GM12878 (cell line): ENCODE measurements around the gene NFE2L3. TPM values are rescaled to one million over a fixed set of nuclear protein-coding genes. Genes with fewer than 3 reads are reported as not detected.

Source experiments
- ATAC-seq: fragments of 200-7000 bp; cut with Tn5 transposase; 3 replicates; pipeline ENCODE4 v1.9.1; 2020; ENCODE audit warnings: mild to moderate bottlenecking, moderate library complexity
- BruUV-seq: library from RNA; stranded (reverse); fragments of 400-500 nt; replicated peaks from 2 replicates; lab custom pipeline; 2021; lab: Mats Ljungman, UMichigan
- CTCF ChIA-PET: fragments of 300-600 bp; sonication (Branson Sonifier 250); formaldehyde crosslinking; extraction: SDS; loops from one replicate; lab custom pipeline; 2021; ENCODE audit warnings: inconsistent platforms; lab: Yijun Ruan, JAX
- POLR2A ChIA-PET: fragments of 350-600 bp; formaldehyde crosslinking; extraction: SDS; loops from one replicate; lab custom pipeline; 2021; ENCODE audit warnings: inconsistent platforms; lab: Charles Lee
- RAD21 ChIA-PET: fragments of 300-600 bp; sonication (Branson Sonifier 250); formaldehyde crosslinking; loops from one replicate; lab custom pipeline; 2023; ENCODE audit warnings: antibody characterized with exemption; ENCODE audit not compliant: unreplicated experiment; lab: Charles Lee
- SMC1A ChIA-PET: fragments of 300-600 bp; sonication (Branson Sonifier 250); formaldehyde crosslinking; loops from one replicate; lab custom pipeline; 2023; ENCODE audit not compliant: unreplicated experiment, uncharacterized antibody; lab: Charles Lee
- DNase-seq: peaks from one replicate; pipeline ENCODE4 v3.0.0-alpha.2; 2011; ENCODE audit warnings: low read depth, low spot score
- FAIRE-seq: peaks from 3 replicates; lab custom pipeline; 2011; peaks lifted over from hg19 to GRCh38; lab: Jason Lieb, UNC
- H2AFZ ChIP-seq: 2 replicates; pipeline ENCODE4 v1.6.0; 2011; ENCODE audit warnings: low read depth, low read length, control low read depth; ENCODE audit not compliant: control insufficient read depth
- H3K27ac ChIP-seq: 2 replicates; pipeline ENCODE4 v1.5.1; 2011; ENCODE audit warnings: control low read depth; ENCODE audit not compliant: control insufficient read depth, insufficient read depth
- H3K27me3 ChIP-seq, 2 experiments: replicated peaks in 1 of 2; 2 replicates each; pipeline versions ENCODE4 v1.6.0 to v1.6.1; 2011; ENCODE audit warnings: low read length in 1 of 2; ENCODE audit not compliant: control insufficient read depth in 2 of 2, insufficient read depth in 2 of 2
- H3K36me3 ChIP-seq, 2 experiments: 2 replicates each; pipeline ENCODE4 v1.5.1; 2011; ENCODE audit warnings: low read length in 1 of 2; ENCODE audit not compliant: control insufficient read depth in 2 of 2, insufficient read depth in 2 of 2
- H3K4me1 ChIP-seq: 2 replicates; pipeline ENCODE4 v1.6.1; 2011; ENCODE audit warnings: mild to moderate bottlenecking, low read length, moderate library complexity, mixed read lengths; ENCODE audit not compliant: control insufficient read depth, insufficient read depth
- H3K4me2 ChIP-seq: 2 replicates; pipeline ENCODE4 v1.6.0; 2011; ENCODE audit warnings: control low read depth; ENCODE audit not compliant: control insufficient read depth, insufficient read depth
- H3K4me3 ChIP-seq: fragments of 200-600 bp; sonication (generic); 2 replicates; pipeline ENCODE4 v1.5.1; 2016
- H3K79me2 ChIP-seq: 2 replicates; pipeline ENCODE4 v1.6.0; 2011; ENCODE audit warnings: low read length; ENCODE audit not compliant: control insufficient read depth, insufficient read depth
- H3K9ac ChIP-seq: 2 replicates; pipeline ENCODE4 v1.8.0; 2011; ENCODE audit warnings: low read length, control low read depth, mixed read lengths; ENCODE audit not compliant: control insufficient read depth, insufficient read depth
- H3K9me3 ChIP-seq: replicated peaks from 3 replicates; pipeline ENCODE4 v1.5.1; 2011; ENCODE audit warnings: mild to moderate bottlenecking, low read length; ENCODE audit not compliant: control insufficient read depth, insufficient read depth
- H4K20me1 ChIP-seq: 2 replicates; pipeline ENCODE4 v1.6.0; 2011; ENCODE audit not compliant: control insufficient read depth, insufficient read depth
- BRCA1 ChIP-seq: IDR thresholded peaks from 2 replicates; pipeline ENCODE4 v1.6.1; 2011; ENCODE audit warnings: low read depth, low read length, improper control_type of control experiment
- CBFB ChIP-seq: IDR thresholded peaks from 2 replicates; pipeline ENCODE4 v1.6.1; 2016; ENCODE audit warnings: antibody characterized with exemption, low read depth
- CBX5 ChIP-seq: sonication (generic); IDR thresholded peaks from 2 replicates; pipeline ENCODE4 v1.6.1; 2016; ENCODE audit warnings: low read depth, moderate library complexity, mild to moderate bottlenecking, inconsistent platforms
- IRF4 ChIP-seq: IDR thresholded peaks from 2 replicates; pipeline ENCODE4 v1.6.1; 2011; ENCODE audit warnings: low read depth, low read length
- KDM1A ChIP-seq: fragments of 200-600 bp; sonication (generic); IDR thresholded peaks from 2 replicates; pipeline ENCODE4 v1.6.1; 2016; ENCODE audit warnings: borderline replicate concordance
- MEF2B ChIP-seq: fragments of 450-650 bp; IDR thresholded peaks from 2 replicates; pipeline ENCODE4 v1.6.1; 2018; ENCODE audit warnings: mild to moderate bottlenecking, moderate library complexity; ENCODE audit not compliant: partially characterized antibody, poor library complexity, severe bottlenecking
- NBN ChIP-seq: fragments of 450-650 bp; IDR thresholded peaks from 2 replicates; pipeline ENCODE4 v1.6.1; 2016
- NRF1 ChIP-seq: conservative IDR thresholded peaks from 2 replicates; pipeline ENCODE4 v1.6.1; 2011; ENCODE audit warnings: mild to moderate bottlenecking, low read depth, low read length, improper control_type of control experiment
- PML ChIP-seq: IDR thresholded peaks from 2 replicates; pipeline ENCODE4 v1.6.1; 2012; ENCODE audit warnings: low read length, inconsistent platforms
- TAF1 ChIP-seq: IDR thresholded peaks from 2 replicates; pipeline ENCODE4 v1.6.1; 2011; ENCODE audit warnings: mild to moderate bottlenecking, low read depth, low read length, borderline replicate concordance
- TCF3 ChIP-seq: IDR thresholded peaks from 2 replicates; pipeline ENCODE4 v1.6.1; 2012; ENCODE audit warnings: low read depth, mild to moderate bottlenecking, low read length, borderline replicate concordance; ENCODE audit not compliant: insufficient read depth
- ZBED1 ChIP-seq: IDR thresholded peaks from 2 replicates; pipeline ENCODE4 v1.6.1; 2016; ENCODE audit warnings: borderline replicate concordance
- ZZZ3 ChIP-seq: IDR thresholded peaks from 2 replicates; pipeline ENCODE4 v1.6.1; 2011; ENCODE audit warnings: low read depth; ENCODE audit not compliant: control insufficient read depth, insufficient read length
- WGBS: methylation state at CpG from one replicate; pipeline ENCODE4 v1.1.6; 2016; ENCODE audit warnings: low lambda C conversion rate; ENCODE audit not compliant: insufficient replicate concordance, insufficient coverage; ENCODE audit errors: missing lambda C conversion rate; 5-methylcytosine and 5-hydroxymethylcytosine counted together
- in situ Hi-C: fragments of 300-500 bp; cut with MboI; formaldehyde crosslinking; loops from 9 replicates; pipeline ENCODE4 v1.14.3; 2018; ENCODE audit warnings: mixed read lengths
- intact Hi-C: fragments of 100-400 bp; cut with micrococcal nuclease; formaldehyde crosslinking; loops from one replicate; pipeline ENCODE4 v1.14.2; 2022; ENCODE audit not compliant: unreplicated experiment
- polyA plus RNA-seq, 11 experiments: library from polyadenylated mRNA; depleted of rRNA in 4 of 11; unstranded in 6 of 11; stranded (reverse) in 5 of 11; fragments of >200 nt; fragmentation: Nextera tagmentation in 4 of 11; fragmentation: Illumina TruSeq in 1 of 11; extraction: Ambion mirVana in 4 of 11; extraction: Trizol in 1 of 11; gene quantifications; 1 replicate in 1 of 11; 2 replicates in 10 of 11; pipeline versions ENCODE4 v1.2.1 to v1.2.3, GENCODE V29; 2011 to 2016; ENCODE audit warnings: inconsistent platforms in 2 of 11, missing spikeins in 2 of 11, low read depth in 1 of 11
- total RNA-seq, 4 experiments: library from RNA; depleted of rRNA in 3 of 4; stranded (reverse); fragments of >200 nt in 3 of 4; fragmentation: Illumina TruSeq in 1 of 4; extraction: Trizol in 1 of 4; gene quantifications; 2 replicates each; pipeline versions ENCODE4 v1.2.1 to v1.2.3, GENCODE V29; 2013 to 2021
- TF ChIP-seq, protein P1 (sequence below): fragments of 150-350 bp; IDR thresholded peaks from 2 replicates; pipeline ENCODE4 v1.6.1; 2014; ENCODE audit warnings: mild to moderate bottlenecking, low read depth, low read length
- TF ChIP-seq, protein P2 (sequence below): IDR thresholded peaks from 2 replicates; pipeline ENCODE4 v1.6.1; 2012; ENCODE audit warnings: improper control_type of control experiment, low read depth, low read length; ENCODE audit not compliant: insufficient replicate concordance

NFE2L3 gene
- total and polyA plus RNA-seq, 10 of the 15 experiments (the other 5 are each of a cell fraction or from before 2014, with no cell fraction given): 4.4 to 34.9 (median 13.0) TPM

DNA sequence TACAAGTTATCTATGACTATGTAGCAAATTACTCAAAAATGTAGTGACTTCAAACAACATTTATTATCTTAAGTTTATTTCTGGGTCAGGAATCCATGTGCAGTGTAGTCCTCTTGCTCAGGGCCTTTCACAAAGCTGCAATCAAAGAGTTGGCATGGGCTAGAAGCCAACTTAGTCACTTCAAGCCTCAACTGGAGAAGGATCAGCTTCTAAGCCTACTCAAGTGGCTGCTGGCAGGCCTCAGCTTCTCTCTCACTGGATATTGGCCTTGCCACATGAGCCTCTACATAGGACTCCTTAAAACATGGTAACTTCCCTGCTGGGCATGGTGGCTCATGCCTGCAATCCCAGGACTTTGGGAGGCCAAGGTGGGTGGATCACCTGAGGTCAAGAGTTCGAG, 5.0 kb upstream of the NFE2L3 start:
- Histone ChIP-seq H3K27ac (no peak overlapping the region), H3K27me3 (no peaks in the 10 kb centered on the region; a peak in 1 of 4 replicates), H3K36me3 (no peaks in the 10 kb centered on the region), H2AFZ (no peak overlapping the region), H3K4me2 (no peak overlapping the region), H3K9me3 (no peaks in the 10 kb centered on the region)
- no peak for ATAC-seq
- no peak for TF ChIP-seq KDM1A
- TF ChIP-seq NBN: no peak
- TF ChIP-seq, protein P1, sequence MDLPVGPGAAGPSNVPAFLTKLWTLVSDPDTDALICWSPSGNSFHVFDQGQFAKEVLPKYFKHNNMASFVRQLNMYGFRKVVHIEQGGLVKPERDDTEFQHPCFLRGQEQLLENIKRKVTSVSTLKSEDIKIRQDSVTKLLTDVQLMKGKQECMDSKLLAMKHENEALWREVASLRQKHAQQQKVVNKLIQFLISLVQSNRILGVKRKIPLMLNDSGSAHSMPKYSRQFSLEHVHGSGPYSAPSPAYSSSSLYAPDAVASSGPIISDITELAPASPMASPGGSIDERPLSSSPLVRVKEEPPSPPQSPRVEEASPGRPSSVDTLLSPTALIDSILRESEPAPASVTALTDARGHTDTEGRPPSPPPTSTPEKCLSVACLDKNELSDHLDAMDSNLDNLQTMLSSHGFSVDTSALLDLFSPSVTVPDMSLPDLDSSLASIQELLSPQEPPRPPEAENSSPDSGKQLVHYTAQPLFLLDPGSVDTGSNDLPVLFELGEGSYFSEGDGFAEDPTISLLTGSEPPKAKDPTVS: no peak
- TF ChIP-seq BRCA1: no peak
- no peak for TF ChIP-seq MEF2B
- TF ChIP-seq PML: no peak
- no peak for TF ChIP-seq ZZZ3
- TF ChIP-seq ZBED1: no peak
- no peak for TF ChIP-seq TCF3
- no peak for TF ChIP-seq TAF1
- TF ChIP-seq IRF4: no peak
- no peak for TF ChIP-seq NRF1
- TF ChIP-seq CBFB: no peak
- TF ChIP-seq, protein P2, sequence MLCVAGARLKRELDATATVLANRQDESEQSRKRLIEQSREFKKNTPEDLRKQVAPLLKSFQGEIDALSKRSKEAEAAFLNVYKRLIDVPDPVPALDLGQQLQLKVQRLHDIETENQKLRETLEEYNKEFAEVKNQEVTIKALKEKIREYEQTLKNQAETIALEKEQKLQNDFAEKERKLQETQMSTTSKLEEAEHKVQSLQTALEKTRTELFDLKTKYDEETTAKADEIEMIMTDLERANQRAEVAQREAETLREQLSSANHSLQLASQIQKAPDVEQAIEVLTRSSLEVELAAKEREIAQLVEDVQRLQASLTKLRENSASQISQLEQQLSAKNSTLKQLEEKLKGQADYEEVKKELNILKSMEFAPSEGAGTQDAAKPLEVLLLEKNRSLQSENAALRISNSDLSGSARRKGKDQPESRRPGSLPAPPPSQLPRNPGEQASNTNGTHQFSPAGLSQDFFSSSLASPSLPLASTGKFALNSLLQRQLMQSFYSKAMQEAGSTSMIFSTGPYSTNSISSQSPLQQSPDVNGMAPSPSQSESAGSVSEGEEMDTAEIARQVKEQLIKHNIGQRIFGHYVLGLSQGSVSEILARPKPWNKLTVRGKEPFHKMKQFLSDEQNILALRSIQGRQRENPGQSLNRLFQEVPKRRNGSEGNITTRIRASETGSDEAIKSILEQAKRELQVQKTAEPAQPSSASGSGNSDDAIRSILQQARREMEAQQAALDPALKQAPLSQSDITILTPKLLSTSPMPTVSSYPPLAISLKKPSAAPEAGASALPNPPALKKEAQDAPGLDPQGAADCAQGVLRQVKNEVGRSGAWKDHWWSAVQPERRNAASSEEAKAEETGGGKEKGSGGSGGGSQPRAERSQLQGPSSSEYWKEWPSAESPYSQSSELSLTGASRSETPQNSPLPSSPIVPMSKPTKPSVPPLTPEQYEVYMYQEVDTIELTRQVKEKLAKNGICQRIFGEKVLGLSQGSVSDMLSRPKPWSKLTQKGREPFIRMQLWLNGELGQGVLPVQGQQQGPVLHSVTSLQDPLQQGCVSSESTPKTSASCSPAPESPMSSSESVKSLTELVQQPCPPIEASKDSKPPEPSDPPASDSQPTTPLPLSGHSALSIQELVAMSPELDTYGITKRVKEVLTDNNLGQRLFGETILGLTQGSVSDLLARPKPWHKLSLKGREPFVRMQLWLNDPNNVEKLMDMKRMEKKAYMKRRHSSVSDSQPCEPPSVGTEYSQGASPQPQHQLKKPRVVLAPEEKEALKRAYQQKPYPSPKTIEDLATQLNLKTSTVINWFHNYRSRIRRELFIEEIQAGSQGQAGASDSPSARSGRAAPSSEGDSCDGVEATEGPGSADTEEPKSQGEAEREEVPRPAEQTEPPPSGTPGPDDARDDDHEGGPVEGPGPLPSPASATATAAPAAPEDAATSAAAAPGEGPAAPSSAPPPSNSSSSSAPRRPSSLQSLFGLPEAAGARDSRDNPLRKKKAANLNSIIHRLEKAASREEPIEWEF: no peak
- TF ChIP-seq CBX5: no peak
- TF ChIP-seq, all 136 proteins: peak for 0
- H4K20me1 ChIP-seq: no peaks in the 10 kb centered on the region
- peaks cover 6% of the 10 kb centered on the region for H3K79me2 ChIP-seq
- peaks cover 6% of the 10 kb centered on the region for H3K4me1 ChIP-seq
- BruUV-seq: no TSS peak
- intact Hi-C loops (no loop called here), in situ Hi-C loops (no loop called here)
- FAIRE-seq: no peak
- SMC1A ChIA-PET: no interaction called here
- RAD21 ChIA-PET: no interaction called here
- DNase-seq: no peak
- CTCF ChIA-PET: interaction anchor here (1.2 kb wide), 1 partner anchor 50 kb away, joined by 3 read pairs; no protein-coding TSS in a partner anchor
- WGBS: 0% methylated on average over 1 of the region's 1 CpG
- POLR2A ChIA-PET: no interaction called here
- H3K4me3 ChIP-seq: no peak overlapping the region
- no peak overlapping the region for H3K9ac ChIP-seq
